Stimulated activated naive CD8-positive, alpha-beta T cell treated with anti-CD3 and anti-CD28 coated beads, Interleukin-15, Interleukin-2, amounts not matched to agents 100 ng/mL and 50 ng/mL, for 24 hours (primary cell): ENCODE measurements around the gene FXYD2.

Source experiments
- H3K27ac Mint-ChIP-seq: one replicate; pipeline ENCODE4 v1.8.0; 2021; ENCODE audit warnings: mild to moderate bottlenecking, mixed read lengths
- H3K27me3 Mint-ChIP-seq: one replicate; pipeline ENCODE4 v1.8.0; 2021; ENCODE audit warnings: mixed read lengths
- H3K36me3 Mint-ChIP-seq: one replicate; pipeline ENCODE4 v1.8.0; 2021; ENCODE audit warnings: low read depth, mixed read lengths
- H3K4me1 Mint-ChIP-seq: one replicate; pipeline ENCODE4 v1.8.0; 2021; ENCODE audit warnings: low read depth, mixed read lengths
- H3K4me3 Mint-ChIP-seq: one replicate; pipeline ENCODE4 v1.8.0; 2021; ENCODE audit warnings: mild to moderate bottlenecking, mixed read lengths
- H3K9me3 Mint-ChIP-seq: one replicate; pipeline ENCODE4 v1.8.0; 2021; ENCODE audit warnings: mixed read lengths

The FXYD2 gene

DNA sequence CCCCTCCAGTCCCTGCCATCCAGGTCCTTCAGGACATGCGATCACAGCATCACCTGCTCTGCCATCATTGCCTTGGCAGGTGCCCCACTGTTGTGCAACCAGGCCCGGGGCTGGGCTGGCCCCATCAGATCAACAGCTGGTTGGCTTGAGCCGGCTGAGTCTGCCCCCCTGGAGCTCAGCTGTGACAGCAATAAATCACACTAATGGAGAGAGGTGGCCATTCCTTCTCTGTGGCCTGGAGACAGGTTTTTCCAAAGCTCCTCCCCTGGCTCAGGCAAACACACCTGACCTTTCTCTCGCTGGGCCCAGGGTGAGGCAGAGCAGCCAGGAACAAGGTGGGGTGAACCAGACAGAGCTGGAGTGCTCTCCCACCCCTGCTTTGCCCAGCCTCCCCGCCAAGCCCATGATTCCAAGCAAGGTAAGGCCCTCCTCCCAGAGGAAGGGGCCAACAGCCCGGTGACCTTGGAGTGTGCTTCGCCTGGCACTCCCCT, 8.9 kb upstream of the FXYD2 start:
- H3K9me3 Mint-ChIP-seq, result no peaks in the 10 kb centered on the region
- no peak overlapping the region for H3K27ac Mint-ChIP-seq
- peaks cover 35% of the 10 kb centered on the region for H3K4me1 Mint-ChIP-seq
- H3K27me3 Mint-ChIP-seq, result no peaks in the 10 kb centered on the region
- no peaks in the 10 kb centered on the region for H3K36me3 Mint-ChIP-seq
- H3K4me3 Mint-ChIP-seq, result no peak overlapping the region

DNA sequence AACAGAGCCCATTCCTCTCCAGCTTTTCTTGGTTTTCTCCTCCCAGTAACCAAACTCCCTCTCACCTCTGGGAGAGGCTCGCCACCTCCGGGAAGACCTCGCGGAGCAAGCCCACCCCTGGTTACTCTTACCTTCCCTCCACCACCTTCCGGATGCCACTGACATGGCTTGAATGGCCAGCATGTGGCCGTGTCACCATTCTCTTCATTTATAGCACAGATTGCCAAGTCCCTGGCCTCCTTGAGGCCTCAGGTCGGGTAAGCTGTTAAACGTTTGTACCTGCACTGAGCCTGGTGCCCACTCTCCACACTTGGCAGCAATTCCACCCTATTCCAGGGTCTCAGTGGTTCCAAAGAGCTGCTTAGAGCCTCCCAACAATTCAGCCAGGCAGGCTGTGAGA, 8.0 kb upstream of the FXYD2 start:
- Mint-ChIP-seq H3K9me3 (no peaks in the 10 kb centered on the region), H3K4me1 (peaks cover 45% of the 10 kb centered on the region), H3K36me3 (no peaks in the 10 kb centered on the region), H3K27ac (peak overlapping the region; percentile 32), H3K4me3 (no peak overlapping the region), H3K27me3 (no peaks in the 10 kb centered on the region)

DNA sequence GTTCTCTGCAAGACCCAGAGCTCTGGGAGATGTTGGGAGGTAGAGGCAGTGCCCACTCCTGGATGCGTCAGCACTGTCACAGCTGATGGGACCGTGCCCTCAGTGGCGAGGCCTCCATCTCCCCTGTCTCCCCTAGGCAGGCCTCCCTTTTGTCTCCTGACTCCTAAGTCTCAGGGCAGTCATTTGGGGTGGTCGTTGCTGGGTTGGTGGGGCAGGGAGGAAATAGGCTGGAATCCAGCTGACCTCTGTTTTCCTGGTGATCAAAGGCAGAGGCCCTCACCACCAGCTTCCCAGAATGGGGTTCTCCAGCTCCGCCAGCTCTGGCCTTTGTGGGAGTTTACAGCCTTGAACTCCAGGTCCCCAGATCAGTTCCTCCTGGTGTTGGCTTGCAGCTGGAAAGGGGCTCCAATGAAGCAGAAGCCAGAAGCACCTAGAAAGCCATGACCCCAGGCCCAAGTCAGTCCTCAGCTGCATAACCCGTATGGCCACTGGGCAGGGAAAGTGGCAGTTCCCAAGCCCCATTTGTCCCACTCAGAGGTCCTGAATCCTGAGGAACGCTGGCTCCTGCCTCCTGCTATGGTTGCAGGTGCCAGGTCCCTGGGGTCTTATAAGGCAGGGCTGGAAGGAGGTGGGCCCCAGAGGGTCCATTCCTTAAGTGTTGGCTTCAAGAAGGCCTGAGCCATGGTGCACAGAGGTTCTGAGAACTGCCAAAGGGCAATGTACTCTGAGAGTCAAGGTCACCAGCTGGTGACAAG, 7.3 kb upstream of the FXYD2 start:
- peak overlapping the region; percentile 52 for H3K27ac Mint-ChIP-seq
- peaks cover 51% of the 10 kb centered on the region for H3K4me1 Mint-ChIP-seq
- no peak overlapping the region for H3K4me3 Mint-ChIP-seq
- no peaks in the 10 kb centered on the region for H3K9me3 Mint-ChIP-seq
- H3K27me3 Mint-ChIP-seq, result no peaks in the 10 kb centered on the region
- no peaks in the 10 kb centered on the region for H3K36me3 Mint-ChIP-seq

DNA sequence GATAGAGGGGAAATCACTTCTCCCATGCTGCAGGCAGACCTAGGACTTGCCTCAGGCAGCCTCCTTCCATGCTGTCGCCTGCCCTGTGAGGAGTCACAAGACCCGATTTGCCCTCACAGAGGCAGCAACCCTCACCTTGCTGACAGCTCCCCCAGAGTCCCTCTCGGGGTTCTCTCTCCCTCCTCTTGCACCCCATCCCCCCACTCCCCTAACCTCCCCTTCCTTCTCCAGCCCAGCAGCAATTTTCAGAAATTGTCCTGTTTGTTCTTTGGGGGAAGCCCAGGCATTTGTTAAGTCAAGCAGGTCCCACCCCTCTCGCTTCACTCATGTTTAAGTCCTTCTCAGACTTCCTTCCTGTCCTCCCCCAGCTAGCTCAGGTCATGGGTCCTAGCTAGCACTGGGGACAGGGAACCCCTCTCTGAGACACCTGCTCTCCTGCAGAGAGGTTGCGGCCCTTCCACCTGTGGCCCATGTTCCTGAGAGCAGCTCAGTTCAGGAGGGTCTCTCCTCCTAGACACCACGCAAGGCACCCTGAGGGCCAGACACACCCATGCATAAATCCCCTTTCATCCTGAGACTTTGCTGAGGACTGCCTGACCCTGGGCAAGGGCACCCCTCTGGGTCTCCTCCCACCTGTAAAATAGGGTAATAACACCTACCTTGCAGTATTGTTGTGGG, 6.3 kb upstream of the FXYD2 start:
- H3K4me3 Mint-ChIP-seq, result no peak overlapping the region
- no peaks in the 10 kb centered on the region for H3K27me3 Mint-ChIP-seq
- H3K36me3 Mint-ChIP-seq, result no peaks in the 10 kb centered on the region
- peaks cover 60% of the 10 kb centered on the region for H3K4me1 Mint-ChIP-seq
- no peaks in the 10 kb centered on the region for H3K9me3 Mint-ChIP-seq
- H3K27ac Mint-ChIP-seq, result peak overlapping the region; percentile 68

DNA sequence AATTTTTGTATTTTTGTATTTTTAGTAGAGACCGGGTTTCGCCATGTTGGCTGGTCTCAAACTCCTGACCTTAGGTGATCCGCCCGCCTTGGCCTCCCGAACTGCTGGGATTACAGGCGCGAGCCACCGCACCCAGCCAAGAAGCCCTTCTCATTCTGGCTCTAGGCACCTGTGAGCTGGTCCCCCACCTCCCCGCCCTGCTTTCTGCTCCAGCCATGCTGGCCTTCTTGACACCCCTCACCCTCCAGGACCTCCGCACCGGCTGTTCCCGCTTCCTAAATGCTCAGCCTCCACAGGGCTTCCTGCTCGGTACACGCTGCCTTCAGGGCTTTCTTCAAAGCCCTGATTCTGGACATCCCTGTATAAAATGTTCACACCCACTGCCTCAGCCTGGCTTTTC, 5.5 kb upstream of the FXYD2 start:
- Mint-ChIP-seq H3K27ac (peak overlapping the region; percentile 68), H3K4me3 (peak overlapping the region; percentile 20), H3K27me3 (no peaks in the 10 kb centered on the region), H3K4me1 (peaks cover 68% of the 10 kb centered on the region), H3K9me3 (no peaks in the 10 kb centered on the region), H3K36me3 (no peaks in the 10 kb centered on the region)

DNA sequence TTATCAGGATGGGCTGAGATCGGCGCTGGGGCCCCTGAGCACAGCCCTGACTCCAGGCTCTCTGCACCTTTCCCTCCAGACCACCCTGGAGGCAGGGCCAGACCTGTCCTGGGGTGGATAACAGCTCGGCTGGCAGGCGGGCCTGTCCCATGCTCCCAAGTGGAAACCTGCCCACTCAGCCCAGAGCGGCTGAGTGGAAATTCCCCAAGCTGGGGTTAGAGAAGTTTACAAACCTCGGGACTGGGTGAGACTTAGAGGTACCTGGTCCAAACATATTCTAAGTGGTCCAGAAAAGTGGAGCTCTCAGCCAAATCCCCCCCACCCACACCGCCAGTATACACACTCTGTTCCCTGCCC, 4.8 kb upstream of the FXYD2 start:
- H3K36me3 Mint-ChIP-seq, result no peaks in the 10 kb centered on the region
- peaks cover 75% of the 10 kb centered on the region for H3K4me1 Mint-ChIP-seq
- H3K4me3 Mint-ChIP-seq, result peak overlapping the region; percentile 37
- H3K27me3 Mint-ChIP-seq, result no peaks in the 10 kb centered on the region
- peak overlapping the region; percentile 80 for H3K27ac Mint-ChIP-seq
- no peaks in the 10 kb centered on the region for H3K9me3 Mint-ChIP-seq

DNA sequence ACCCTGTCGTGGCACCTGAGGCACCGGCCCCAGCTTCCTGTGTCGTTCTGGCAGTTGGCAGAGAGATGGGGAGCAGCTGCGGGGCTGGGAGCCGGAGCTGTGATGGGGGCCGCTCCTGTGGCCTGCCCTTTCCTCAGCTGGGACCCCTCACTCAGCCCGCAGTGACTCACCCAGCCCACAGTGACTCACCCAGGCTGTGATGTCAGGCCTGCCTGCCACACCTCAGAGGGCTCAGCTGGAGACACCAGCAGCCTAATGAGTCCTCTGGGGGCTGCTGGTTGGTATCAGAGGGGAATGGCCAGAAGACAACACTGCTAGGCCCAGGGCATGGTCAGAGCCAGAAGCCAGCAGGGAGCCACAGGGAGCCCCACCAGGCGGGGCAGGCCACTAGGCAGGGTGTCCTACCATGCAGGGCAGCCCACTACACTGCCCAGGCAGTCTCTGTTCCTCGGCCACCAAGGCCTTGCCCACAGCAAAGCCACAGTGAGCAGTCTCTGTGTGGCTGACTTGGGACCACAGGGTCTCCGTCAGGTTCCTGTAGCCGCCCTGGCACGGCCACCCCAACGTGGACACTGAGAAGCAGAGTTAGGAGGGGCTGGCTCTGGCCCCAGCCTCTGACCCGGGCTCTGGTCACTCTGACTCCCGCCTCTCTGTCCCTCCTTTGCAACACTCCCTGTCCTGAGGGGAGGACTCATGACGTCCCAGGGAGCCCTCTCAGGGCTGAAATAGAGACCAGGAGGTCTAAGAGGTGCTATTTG, 4.2 kb upstream of the FXYD2 start:
- peak overlapping the region; percentile 80 for H3K27ac Mint-ChIP-seq
- peaks cover 80% of the 10 kb centered on the region for H3K4me1 Mint-ChIP-seq

DNA sequence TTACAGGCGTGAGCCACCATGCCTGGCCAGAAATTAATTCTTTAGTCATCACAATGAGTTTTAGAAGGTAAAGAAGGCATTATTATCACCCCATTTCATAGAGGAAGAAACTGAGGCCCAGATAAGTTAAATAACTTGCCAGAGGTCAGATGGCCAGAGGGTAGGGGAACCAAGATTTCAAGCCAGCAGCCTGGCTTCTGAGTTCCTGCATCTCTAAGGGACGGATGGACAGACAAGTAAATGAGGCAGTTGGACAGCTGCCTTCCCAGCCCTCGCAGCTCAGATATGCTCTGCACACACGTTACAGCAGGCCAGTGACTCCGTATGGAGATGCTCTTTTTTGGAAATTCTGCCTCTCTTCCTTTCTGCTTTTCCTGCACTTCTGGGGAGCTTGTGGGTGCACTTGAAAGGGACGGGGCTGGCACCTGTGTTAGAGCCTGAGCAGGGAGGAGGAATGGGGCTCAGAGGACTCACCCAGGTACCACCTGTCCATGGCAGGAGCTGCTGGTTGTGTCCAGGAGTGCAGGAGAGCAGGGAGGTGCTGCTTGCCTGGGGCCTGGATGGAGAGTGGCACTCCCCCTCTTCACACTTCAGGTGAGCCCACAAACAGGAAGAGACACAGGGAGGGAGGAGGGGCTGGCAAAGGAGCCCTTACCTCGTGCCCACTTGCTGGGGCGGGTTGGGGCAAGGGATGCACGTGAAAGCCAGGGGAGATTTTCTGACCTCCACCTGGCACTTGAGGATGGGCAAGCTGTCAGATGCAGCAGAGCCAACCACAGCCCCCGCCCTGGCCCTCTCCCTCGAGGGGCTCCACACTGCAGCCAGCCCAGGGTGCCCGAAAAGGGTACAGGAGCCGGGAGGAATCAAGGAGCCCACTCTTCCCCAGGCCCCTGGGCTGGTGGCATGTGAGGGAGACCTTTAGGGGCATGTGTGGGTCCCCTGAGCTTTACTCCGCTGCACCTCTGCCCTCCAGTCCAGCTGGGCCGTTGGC, 3.3 kb upstream of the FXYD2 start:
- Mint-ChIP-seq H3K27ac (peak overlapping the region; percentile 80), H3K4me1 (peaks cover 90% of the 10 kb centered on the region), H3K36me3 (no peaks in the 10 kb centered on the region), H3K9me3 (no peaks in the 10 kb centered on the region), H3K4me3 (peak overlapping the region; percentile 27), H3K27me3 (no peaks in the 10 kb centered on the region)

More for the DNA sequence above, 4.2 kb upstream of the FXYD2 start:
- Mint-ChIP-seq H3K27me3 (no peaks in the 10 kb centered on the region), H3K9me3 (no peaks in the 10 kb centered on the region), H3K4me3 (peak overlapping the region; percentile 39), H3K36me3 (no peaks in the 10 kb centered on the region)

DNA sequence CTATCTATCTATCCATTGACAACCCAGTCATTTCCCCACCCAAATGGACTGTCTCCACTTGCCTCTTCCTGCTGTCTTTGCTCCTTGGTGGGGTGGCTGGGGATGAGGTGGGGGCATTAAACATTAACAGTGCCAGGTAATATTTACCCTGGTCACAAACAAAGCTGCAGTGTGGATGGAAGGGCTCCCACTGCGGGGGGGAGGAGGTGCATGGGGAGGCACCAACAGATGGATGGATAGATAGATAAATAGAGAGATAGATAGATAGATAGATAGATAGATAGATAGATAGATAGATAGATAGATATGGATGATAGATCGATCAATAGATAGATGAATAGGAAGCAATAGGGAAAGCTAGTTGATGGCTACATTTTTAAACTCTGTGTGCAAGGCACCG, 2.3 kb upstream of the FXYD2 start:
- no peak overlapping the region for H3K4me3 Mint-ChIP-seq
- H3K27ac Mint-ChIP-seq, result no peak overlapping the region
- H3K36me3 Mint-ChIP-seq, result no peaks in the 10 kb centered on the region
- H3K27me3 Mint-ChIP-seq, result no peaks in the 10 kb centered on the region
- H3K9me3 Mint-ChIP-seq, result no peaks in the 10 kb centered on the region
- H3K4me1 Mint-ChIP-seq, result peaks cover 96% of the 10 kb centered on the region

DNA sequence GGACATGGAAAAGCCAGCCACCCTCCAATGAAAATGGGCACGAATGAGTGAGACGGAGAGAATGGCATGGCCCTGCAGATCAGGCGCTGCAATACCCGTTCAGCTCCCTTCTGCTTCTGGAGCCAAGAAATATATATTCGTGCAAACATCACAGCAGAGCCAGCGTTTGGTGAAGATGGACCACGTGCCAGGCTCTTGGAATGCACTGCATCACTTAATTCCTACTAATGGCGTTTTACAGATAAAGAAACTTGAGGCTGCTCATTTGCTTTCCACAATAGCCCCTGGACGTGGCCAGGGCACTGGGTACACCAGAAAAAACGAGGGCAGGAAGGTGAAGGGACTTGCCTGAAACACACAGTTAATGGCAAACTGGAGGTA, 1.6 kb upstream of the FXYD2 start:
- no peak overlapping the region for H3K4me3 Mint-ChIP-seq
- H3K36me3 Mint-ChIP-seq, result no peaks in the 10 kb centered on the region
- H3K9me3 Mint-ChIP-seq, result no peaks in the 10 kb centered on the region
- H3K27me3 Mint-ChIP-seq, result no peaks in the 10 kb centered on the region
- H3K4me1 Mint-ChIP-seq, result peaks cover 96% of the 10 kb centered on the region
- H3K27ac Mint-ChIP-seq, result no peak overlapping the region

DNA sequence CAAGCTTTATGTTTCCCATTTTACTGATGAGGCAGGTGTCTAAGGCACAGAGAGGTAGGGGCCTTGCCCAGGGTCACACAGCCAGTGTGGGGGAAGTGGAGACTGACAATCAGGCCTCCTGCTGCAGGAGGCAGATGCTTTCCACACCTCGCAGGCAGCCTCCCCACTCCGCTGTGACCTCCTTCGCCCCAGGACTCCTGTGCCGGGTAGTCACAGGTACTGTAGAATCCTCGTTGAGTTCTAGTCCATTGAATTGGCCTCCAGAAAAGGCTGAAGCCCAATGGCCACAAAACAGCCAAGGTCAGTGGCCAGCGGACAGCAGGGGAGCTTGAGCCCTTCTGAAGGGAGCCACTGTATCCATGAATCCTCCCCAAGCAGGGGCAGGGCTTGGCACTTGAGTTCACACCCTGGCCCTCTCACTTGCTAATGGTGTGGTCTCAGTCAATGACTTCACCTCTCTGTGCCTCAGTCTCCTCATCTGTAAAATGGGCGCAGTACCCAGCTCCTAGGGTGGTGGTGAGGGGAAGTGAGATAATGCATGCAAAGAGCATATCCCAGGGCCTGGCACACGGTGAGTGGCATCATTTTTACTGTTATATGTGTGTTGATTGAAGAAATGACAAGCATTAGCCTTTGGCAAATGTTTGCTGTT, 1.1 kb upstream of the FXYD2 start:
- no peaks in the 10 kb centered on the region for H3K36me3 Mint-ChIP-seq
- no peaks in the 10 kb centered on the region for H3K27me3 Mint-ChIP-seq
- H3K4me3 Mint-ChIP-seq, result no peak overlapping the region
- no peak overlapping the region for H3K27ac Mint-ChIP-seq
- no peaks in the 10 kb centered on the region for H3K9me3 Mint-ChIP-seq
- peaks cover 91% of the 10 kb centered on the region for H3K4me1 Mint-ChIP-seq

DNA sequence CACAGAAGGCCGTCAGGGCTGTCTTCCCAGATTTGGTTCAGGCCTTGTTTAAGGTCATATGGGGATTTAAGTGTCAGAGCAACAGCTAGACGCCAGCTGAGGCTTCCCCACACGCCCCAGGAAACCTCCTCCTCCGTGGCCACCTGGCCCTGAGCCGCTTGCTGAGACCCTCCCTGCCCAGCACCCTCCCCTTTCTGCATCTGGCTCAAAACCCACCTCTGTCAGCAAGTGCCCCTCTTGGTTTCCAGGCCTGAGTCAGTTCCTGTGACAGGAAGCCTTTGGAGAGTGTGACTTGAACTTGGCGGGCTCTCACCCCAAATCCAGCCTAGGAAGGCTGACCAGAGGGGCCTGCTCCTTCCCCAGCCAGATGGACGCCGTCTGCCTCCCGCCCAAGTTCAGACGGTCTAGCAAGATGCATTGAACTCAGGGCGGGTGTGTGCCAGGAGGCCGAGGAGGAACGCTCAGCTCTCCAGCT, 561 bp downstream of the FXYD2 start:
- Mint-ChIP-seq H3K9me3 (no peaks in the 10 kb centered on the region), H3K27me3 (no peaks in the 10 kb centered on the region), H3K36me3 (no peaks in the 10 kb centered on the region), H3K4me3 (peak overlapping the region; percentile 48), H3K4me1 (peaks cover 81% of the 10 kb centered on the region), H3K27ac (peak overlapping the region; percentile 85)

DNA sequence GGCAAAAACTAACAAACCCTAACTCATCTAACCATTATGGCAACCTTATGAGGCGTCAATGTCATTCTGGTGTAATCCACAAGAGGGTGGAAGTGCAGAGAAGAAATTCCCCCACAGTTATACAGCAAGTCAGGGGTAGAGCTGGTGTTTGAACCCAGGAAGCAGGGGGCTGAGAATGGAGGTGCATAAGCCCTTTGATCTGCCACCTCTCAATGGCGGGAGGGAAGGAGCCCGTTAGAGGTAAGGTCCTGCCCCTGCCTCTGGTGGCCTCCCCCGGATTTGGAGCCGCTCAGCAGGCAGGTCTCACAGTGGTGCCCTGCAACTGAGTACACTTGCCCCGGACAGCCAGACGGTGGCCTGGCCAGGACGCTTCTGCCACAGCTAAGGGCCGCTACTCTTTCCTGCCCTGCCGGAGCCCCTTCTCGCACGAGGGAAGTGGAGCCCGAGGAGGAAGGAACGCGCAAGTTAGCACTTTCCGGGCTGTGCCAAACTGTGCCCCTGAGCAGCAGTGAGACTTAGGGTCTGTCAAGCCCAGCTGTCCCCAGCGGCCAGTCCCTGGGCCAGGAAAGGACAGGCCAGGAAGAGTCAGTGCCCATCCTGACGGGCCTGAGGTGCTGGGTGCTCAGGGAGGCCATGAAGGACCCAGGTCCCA, 1.1 kb downstream of the FXYD2 start:
- Mint-ChIP-seq H3K9me3 (no peaks in the 10 kb centered on the region), H3K27me3 (no peaks in the 10 kb centered on the region), H3K4me3 (peak overlapping the region; percentile 48), H3K36me3 (no peaks in the 10 kb centered on the region), H3K4me1 (peaks cover 81% of the 10 kb centered on the region), H3K27ac (peak overlapping the region; percentile 85)
